ENCODE measurements around the gene THSD7B.

DNA sequence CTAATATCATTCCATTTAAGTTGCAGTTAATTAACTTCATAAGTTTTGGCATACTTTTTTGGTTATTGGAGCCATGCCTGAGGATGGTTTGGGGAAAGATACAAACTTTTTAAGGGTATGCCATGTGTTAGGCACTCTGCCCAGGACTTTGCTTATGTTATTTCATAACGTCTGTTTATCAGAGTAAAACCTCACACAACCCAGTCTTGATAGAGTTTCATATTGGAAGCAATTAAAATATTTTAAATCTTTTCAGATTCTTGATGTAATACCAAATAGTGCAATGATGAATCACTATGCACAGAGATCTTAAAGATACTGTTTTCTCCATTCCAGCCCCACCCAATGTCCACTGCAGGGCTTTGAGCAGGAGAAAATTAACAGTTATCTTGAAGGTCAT lies 669.8 kb downstream of the THSD7B start:
- TF ChIP-seq ZMYM2 (CRISPR knock-in tag; IDR thresholded peaks at IDR 0.05) (no peak), POLR2AphosphoS2 (IDR thresholded peaks at IDR 0.05; ENCODE audit: low read depth, low read length) (no peak), EZH2 (conservative IDR thresholded peaks at IDR 0.05; ENCODE audit: low read depth, low read length) (no peak), PHF20 (CRISPR knock-in tag; IDR thresholded peaks at IDR 0.05) (no peak)

Measured in HepG2 (cell line).